ENCODE data around the gene PLXNA4. TPM values are rescaled to one million over a fixed set of nuclear protein-coding genes. Genes with fewer than 3 reads are reported as not detected.

Gene PLXNA4
- total and polyA plus RNA-seq, 11 donors = 1.8 to 22.1 (median 10.5) TPM

- H3K4me3 ChIP-seq = no peak overlapping the region
- DNase-seq = no peak
- peaks cover 0 to 52% (median 17%) of the 10 kb centered on the region in 12 donors for H3K4me1 ChIP-seq
- WGBS, 4 donors = 83 to 100% (median 89%) methylated on average over 2 of the region's 2 CpGs
- H3K36me3 ChIP-seq = no peaks in the 10 kb centered on the region
- intact Hi-C loops (cut with DNase I) = no loop called here
- no peaks in the 10 kb centered on the region for H3K27me3 ChIP-seq
- peaks cover 0 to 5% (median 0%) of the 10 kb centered on the region in 12 donors for H3K9me3 ChIP-seq
- H3K27ac ChIP-seq = no peak overlapping the region
- TF ChIP-seq POLR2A (IDR thresholded peaks at IDR 0.05) = no peak
- TF ChIP-seq, protein P1, sequence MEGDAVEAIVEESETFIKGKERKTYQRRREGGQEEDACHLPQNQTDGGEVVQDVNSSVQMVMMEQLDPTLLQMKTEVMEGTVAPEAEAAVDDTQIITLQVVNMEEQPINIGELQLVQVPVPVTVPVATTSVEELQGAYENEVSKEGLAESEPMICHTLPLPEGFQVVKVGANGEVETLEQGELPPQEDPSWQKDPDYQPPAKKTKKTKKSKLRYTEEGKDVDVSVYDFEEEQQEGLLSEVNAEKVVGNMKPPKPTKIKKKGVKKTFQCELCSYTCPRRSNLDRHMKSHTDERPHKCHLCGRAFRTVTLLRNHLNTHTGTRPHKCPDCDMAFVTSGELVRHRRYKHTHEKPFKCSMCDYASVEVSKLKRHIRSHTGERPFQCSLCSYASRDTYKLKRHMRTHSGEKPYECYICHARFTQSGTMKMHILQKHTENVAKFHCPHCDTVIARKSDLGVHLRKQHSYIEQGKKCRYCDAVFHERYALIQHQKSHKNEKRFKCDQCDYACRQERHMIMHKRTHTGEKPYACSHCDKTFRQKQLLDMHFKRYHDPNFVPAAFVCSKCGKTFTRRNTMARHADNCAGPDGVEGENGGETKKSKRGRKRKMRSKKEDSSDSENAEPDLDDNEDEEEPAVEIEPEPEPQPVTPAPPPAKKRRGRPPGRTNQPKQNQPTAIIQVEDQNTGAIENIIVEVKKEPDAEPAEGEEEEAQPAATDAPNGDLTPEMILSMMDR (IDR thresholded peaks at IDR 0.05) = no peak
- ATAC-seq = no peak
Measured at GRCh38 chr7:132424277-132424676, 152.0 kb downstream of the PLXNA4 start.

GRCh38 chr7:132423594-132424200 lies 152.6 kb downstream of the PLXNA4 start:
- no peaks in the 10 kb centered on the region for H3K27me3 ChIP-seq
- H3K4me3 ChIP-seq = no peak overlapping the region
- WGBS, 4 donors = 52 to 57% (median 55%) methylated on average over 10 of the region's 10 CpGs
- no peak for TF ChIP-seq POLR2A (IDR thresholded peaks at IDR 0.05)
- TF ChIP-seq, protein P1 (IDR thresholded peaks at IDR 0.05) = no peak
- intact Hi-C loops (cut with DNase I) = no loop called here
- ATAC-seq (peak in 3 of 4 donors; percentile 41 to 50 (median 44)), DNase-seq (no peak)
- peaks cover 0 to 53% (median 23%) of the 10 kb centered on the region in 12 donors for H3K4me1 ChIP-seq
- H3K27ac ChIP-seq = no peak overlapping the region
- H3K9me3 ChIP-seq = peaks cover 0 to 5% (median 0%) of the 10 kb centered on the region in 12 donors
- H3K36me3 ChIP-seq = no peaks in the 10 kb centered on the region

GRCh38 chr7:132422502-132423111 lies 153.7 kb downstream of the PLXNA4 start:
- Histone ChIP-seq H3K9me3 (peaks cover 0 to 5% (median 0%) of the 10 kb centered on the region in 12 donors), H3K4me1 (peaks cover 0 to 55% (median 28%) of the 10 kb centered on the region in 12 donors), H3K36me3 (no peaks in the 10 kb centered on the region), H3K27me3 (no peaks in the 10 kb centered on the region), H3K4me3 (no peak overlapping the region), H3K27ac (no peak overlapping the region)
- DNase-seq = no peak
- WGBS, 4 donors = 58 to 84% (median 76%) methylated on average over 11 to 12 of the region's 12 CpGs
- intact Hi-C loops (cut with DNase I) = no loop called here
- no peak for TF ChIP-seq POLR2A (IDR thresholded peaks at IDR 0.05)
- TF ChIP-seq, protein P1 (IDR thresholded peaks at IDR 0.05) = no peak
- peak in 1 of 4 donors; percentile 29 for ATAC-seq

GRCh38 chr7:132420527-132420926 lies 155.7 kb downstream of the PLXNA4 start:
- Histone ChIP-seq H3K36me3 (no peaks in the 10 kb centered on the region), H3K4me3 (no peak overlapping the region), H3K4me1 (peaks cover 0 to 52% (median 28%) of the 10 kb centered on the region in 12 donors), H3K9me3 (peaks cover 0 to 5% (median 0%) of the 10 kb centered on the region in 12 donors), H3K27me3 (no peaks in the 10 kb centered on the region), H3K27ac (no peak overlapping the region)
- intact Hi-C loops (cut with DNase I) = no loop called here
- no peak for TF ChIP-seq POLR2A (IDR thresholded peaks at IDR 0.05)
- TF ChIP-seq, protein P1 (IDR thresholded peaks at IDR 0.05) = no peak
- DNase-seq (no peak), ATAC-seq (no peak)
- whole genome bisulfite sequencing, 4 donors = 65 to 77% (median 70%) methylated on average over 2 of the region's 2 CpGs
